ENCODE results near the gene C16orf86.

The C16orf86 gene

GRCh38 chr16:67699265-67699664, 32.7 kb downstream of the C16orf86 start:
- no peak for DNase-seq

GRCh38 chr16:67701420-67701819, 34.8 kb downstream of the C16orf86 start:
- DNase-seq: no peak

- DNase-seq: no peak
These were observed 35.5 kb downstream of the C16orf86 start for GRCh38 chr16:67702130-67702529.

GRCh38 chr16:67703626-67704025, 37.0 kb downstream of the C16orf86 start:
- DNase-seq: no peak

- no peak for DNase-seq
These were observed 37.5 kb downstream of the C16orf86 start for GRCh38 chr16:67704110-67704509.

GRCh38 chr16:67707210-67707609, 40.6 kb downstream of the C16orf86 start:
- no peak for DNase-seq

- no peak for DNase-seq
These were observed 41.2 kb downstream of the C16orf86 start for GRCh38 chr16:67707790-67708189.

- DNase-seq: no peak
These were observed 41.8 kb downstream of the C16orf86 start for GRCh38 chr16:67708368-67708771.

GRCh38 chr16:67709050-67709449, 42.4 kb downstream of the C16orf86 start:
- DNase-seq: no peak

- no peak for DNase-seq
These were observed 44.0 kb downstream of the C16orf86 start for GRCh38 chr16:67710607-67711006.

- DNase-seq: no peak
These were observed 47.1 kb downstream of the C16orf86 start for GRCh38 chr16:67713647-67714273.

GRCh38 chr16:67714522-67714921, 47.9 kb downstream of the C16orf86 start:
- DNase-seq: no peak

GRCh38 chr16:67716097-67716496, 49.5 kb downstream of the C16orf86 start:
- no peak for DNase-seq
